NCI-H1694 treated with DMSO at 0.1 percent for 48 hours (cell line): ENCODE measurements around the gene ADCY7.

ENCODE experiments used
- DNase-seq: peaks from one replicate; lab custom pipeline; 2025; lab: John Stamatoyannopoulos, UW

Gene ADCY7

GRCh38 chr16:50267651-50268050 is 1.3 kb downstream of the ADCY7 start:
- DNase-seq: no peak

- DNase-seq: no peak
These were observed 2.0 kb downstream of the ADCY7 start for GRCh38 chr16:50268352-50268751.

GRCh38 chr16:50269061-50269705 is 2.8 kb downstream of the ADCY7 start:
- no peak for DNase-seq

- DNase-seq: no peak
These were observed 3.6 kb downstream of the ADCY7 start for GRCh38 chr16:50269769-50270509.

GRCh38 chr16:50270510-50271147 is 4.3 kb downstream of the ADCY7 start:
- no peak for DNase-seq

- DNase-seq: no peak
These were observed 5.0 kb downstream of the ADCY7 start for GRCh38 chr16:50271148-50272041.

- no peak for DNase-seq
These were observed 5.8 kb downstream of the ADCY7 start for GRCh38 chr16:50272111-50272571.

- no peak for DNase-seq
These were observed 6.5 kb downstream of the ADCY7 start for GRCh38 chr16:50272687-50273381.

- DNase-seq: no peak
These were observed 7.0 kb downstream of the ADCY7 start for GRCh38 chr16:50273382-50273690.

- DNase-seq: no peak
These were observed 7.6 kb downstream of the ADCY7 start for GRCh38 chr16:50273888-50274325.

- DNase-seq: no peak
These were observed 8.2 kb downstream of the ADCY7 start for GRCh38 chr16:50274326-50275097.

- no peak for DNase-seq
These were observed 8.7 kb downstream of the ADCY7 start for GRCh38 chr16:50275098-50275415.

- no peak for DNase-seq
These were observed 9.3 kb downstream of the ADCY7 start for GRCh38 chr16:50275428-50276325.

- no peak for DNase-seq
These were observed 9.9 kb downstream of the ADCY7 start for GRCh38 chr16:50276326-50276640.

- DNase-seq: no peak
These were observed 10.6 kb downstream of the ADCY7 start for GRCh38 chr16:50276801-50277555.

- no peak for DNase-seq
These were observed 11.9 kb downstream of the ADCY7 start for GRCh38 chr16:50278251-50278650.

GRCh38 chr16:50279504-50279865 is 13.1 kb downstream of the ADCY7 start:
- DNase-seq: no peak

- DNase-seq: no peak
These were observed 14.6 kb downstream of the ADCY7 start for GRCh38 chr16:50280932-50281331.

- DNase-seq: no peak
These were observed 15.1 kb downstream of the ADCY7 start for GRCh38 chr16:50281391-50282009.
